ENCODE results near the gene SCYGR3. TPM values are rescaled to one million over a fixed set of nuclear protein-coding genes. Genes with fewer than 3 reads are reported as not detected.

Gene SCYGR3
- total RNA-seq (2014; rRNA removed; shearing (Covaris generic)), result not detected in 2 replicates

GRCh38 chr2:227614740-227615139, at the start of gene SCYGR3:
Gene SCYGR3 (minus strand): TSS chr2:227614840. CDS start chr2:227614840, 0 bp downstream.
- no peak for DNase-seq (ENCODE audit: low read depth)

DNA sequence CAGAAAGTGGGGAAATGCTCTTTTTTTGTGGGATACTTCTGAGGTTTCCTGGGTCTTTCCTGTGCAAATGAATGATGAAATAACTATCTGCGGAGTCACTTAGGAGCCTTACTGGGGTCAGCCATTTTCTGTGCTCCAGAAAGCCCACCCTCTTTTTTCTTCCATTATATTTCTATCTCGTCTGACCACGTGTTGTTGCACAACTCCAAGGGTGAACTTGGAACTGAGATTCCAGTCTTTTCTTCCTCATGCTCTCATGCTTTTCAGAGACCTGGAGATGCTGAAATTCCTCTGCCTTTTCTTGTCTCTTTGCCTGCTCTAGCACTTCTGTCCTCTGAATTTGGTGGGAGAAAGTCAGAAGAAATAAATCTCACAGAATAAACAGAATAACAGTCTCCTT, 47.2 kb upstream of the SCYGR3 start:
- no peak for DNase-seq (ENCODE audit: low read depth)

DNA sequence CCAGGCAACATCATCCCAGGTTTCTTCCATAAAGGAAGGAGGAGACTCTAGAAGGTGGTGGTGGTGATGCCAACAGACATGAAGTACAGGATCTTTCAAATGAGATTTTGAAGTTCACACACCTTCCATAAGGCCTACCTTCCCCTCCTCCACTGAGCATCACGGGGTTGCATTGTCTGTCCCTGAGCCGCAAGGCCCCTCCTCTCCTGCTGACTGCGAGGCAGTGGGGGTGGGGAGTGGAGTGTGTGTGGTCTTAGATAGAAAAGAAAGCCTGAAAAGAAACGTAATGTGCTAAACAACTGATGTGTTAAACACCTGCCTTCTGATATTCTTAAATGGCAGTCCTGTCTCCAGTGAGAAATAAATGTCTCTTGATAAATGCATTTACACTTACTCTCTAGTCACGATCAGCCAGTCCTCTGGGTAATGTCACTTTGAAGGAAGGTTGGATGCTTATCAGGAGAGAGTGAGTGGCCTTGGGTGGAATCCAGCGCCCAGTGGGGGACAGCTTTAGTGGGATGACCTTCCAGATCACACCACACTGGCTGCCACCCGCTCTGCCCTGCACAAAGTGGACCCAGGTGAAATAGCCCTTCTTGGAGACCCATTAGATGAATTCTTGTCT, 46.5 kb upstream of the SCYGR3 start:
- no peak for DNase-seq (ENCODE audit: low read depth)

DNA sequence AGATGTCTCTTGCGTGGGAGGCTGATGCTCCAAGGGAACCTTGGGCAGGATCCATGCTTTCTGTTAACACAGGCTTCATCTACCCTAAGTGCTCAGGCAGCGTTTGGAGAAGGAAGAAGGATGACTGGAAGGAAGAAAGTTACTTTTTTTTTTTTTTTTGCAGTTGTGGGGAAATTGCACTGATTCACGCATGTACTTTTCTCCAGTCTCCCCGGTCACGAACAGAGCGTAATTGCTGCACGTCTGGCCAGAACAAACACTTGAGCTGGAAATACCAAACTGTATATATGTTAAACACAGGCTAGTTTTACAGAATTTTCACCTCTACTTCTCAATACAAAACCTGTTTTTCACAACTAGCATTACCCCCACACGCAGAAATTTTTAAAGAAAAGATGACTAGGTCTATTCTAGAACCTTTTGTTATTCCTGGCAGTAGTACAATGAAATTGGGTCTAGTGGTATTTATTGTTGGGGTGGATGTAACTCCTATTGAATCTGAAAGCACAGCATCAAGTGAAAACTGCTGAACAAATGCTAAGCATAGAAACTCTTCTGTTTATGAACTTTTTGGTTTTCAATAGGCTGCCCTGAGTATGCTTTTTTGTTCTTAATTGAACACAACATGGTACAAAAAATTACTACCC, 42.7 kb upstream of the SCYGR3 start:
- DNase-seq (ENCODE audit: low read depth), result peak; percentile 16

GRCh38 chr2:227655454-227655853, 40.8 kb upstream of the SCYGR3 start:
- DNase-seq (ENCODE audit: low read depth), result peak; percentile 72

- DNase-seq (ENCODE audit: low read depth), result no peak
Measured at GRCh38 chr2:227654426-227654825, 39.8 kb upstream of the SCYGR3 start.

- DNase-seq (ENCODE audit: low read depth), result no peak
Measured at GRCh38 chr2:227653419-227653818, 38.8 kb upstream of the SCYGR3 start.

DNA sequence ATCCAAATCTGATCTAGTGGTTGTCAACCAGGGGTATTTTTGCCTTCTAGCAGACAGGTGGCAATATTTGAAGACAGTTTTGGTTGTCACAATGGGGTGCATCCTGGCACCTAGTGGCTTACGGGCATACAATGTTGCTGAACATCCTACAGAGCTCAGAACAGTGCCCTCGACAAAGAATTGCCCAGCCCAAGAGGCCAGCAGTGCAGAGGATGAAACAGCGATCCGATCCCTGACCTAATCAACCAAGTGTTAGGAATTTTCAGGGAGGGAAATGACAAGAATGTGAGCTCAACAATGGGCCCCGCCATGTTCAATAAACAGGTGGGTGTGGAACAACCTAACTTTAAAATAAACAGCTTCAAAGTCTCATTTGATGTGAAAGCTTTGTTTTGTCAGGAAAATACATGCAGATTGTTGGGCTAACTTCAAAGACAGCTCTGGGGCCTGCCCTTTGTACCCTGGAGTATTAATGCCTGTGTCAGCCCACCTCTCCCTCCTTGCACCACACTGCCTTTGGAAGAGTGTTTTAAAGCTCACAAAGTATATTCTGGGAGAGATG, 29.4 kb upstream of the SCYGR3 start:
- DNase-seq (ENCODE audit: low read depth), result no peak

DNA sequence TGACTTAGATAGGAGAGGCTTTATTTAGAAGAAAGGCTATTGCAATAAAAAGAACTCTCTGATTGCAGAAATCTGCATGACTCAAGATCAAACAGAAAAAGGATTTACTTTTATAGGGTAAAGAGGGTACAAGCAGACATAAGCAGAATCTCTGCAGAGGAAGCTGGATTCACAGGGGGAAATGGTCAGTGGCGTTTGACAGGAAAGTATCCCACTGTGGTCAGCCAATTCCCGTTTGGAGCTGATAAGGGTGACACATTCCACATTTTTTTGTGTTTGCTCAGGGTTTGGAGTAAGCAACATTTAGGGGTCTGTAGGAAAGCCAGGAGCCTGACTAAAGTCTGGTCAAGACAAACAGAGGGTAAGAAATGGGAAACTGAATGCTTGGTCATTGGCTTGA, 28.0 kb upstream of the SCYGR3 start:
- no peak for DNase-seq (ENCODE audit: low read depth)

- no peak for DNase-seq (ENCODE audit: low read depth)
Measured at GRCh38 chr2:227634201-227634600, 19.6 kb upstream of the SCYGR3 start.

DNA sequence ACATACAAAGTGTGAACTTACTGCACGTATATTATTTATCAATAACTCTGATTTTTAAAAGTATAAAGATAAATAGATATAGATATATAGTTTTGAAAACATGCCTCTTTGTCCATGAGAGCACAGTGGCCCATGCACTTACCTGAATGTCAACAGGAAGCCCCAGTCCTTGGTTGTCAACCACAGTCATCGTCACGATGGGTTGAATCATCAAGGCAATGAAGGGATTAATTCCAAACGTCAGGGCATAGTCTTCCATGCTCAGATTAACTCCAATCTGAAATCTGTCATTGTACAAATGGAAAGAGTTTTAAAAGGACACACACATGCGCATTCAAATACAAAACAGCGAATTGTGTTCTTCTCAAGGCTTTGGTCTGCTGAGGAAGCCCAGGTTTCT, 18.2 kb upstream of the SCYGR3 start:
- DNase-seq (ENCODE audit: low read depth), result peak; percentile 13

GRCh38 chr2:227630322-227630721, 15.7 kb upstream of the SCYGR3 start:
- no peak for DNase-seq (ENCODE audit: low read depth)

GRCh38 chr2:227629435-227629834, 14.8 kb upstream of the SCYGR3 start:
- DNase-seq (ENCODE audit: low read depth), result no peak

GRCh38 chr2:227627769-227628168, 13.1 kb upstream of the SCYGR3 start:
- no peak for DNase-seq (ENCODE audit: low read depth)

GRCh38 chr2:227626580-227627151, 12.0 kb upstream of the SCYGR3 start:
- no peak for DNase-seq (ENCODE audit: low read depth)

GRCh38 chr2:227625420-227625819, 10.8 kb upstream of the SCYGR3 start:
- no peak for DNase-seq (ENCODE audit: low read depth)

DNA sequence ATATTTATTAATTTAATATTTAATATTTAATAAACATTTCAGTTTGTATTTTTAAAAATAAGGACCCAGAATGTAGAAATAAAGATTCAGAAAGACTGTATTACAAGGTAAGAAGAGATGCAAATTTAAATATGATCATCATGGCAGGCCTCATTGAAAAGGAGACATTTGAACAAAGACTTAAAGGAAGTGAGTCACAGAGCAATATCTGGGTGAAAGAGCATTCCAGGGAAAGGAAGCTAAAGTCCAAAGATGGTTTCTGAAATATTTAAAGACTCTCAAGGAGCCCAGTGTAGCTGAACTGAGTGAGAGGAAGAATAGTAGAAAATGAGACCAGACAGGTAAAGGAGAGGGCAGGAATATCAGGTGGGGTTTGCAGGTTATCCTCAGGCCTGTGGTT, 8.6 kb upstream of the SCYGR3 start:
- DNase-seq (ENCODE audit: low read depth), result peak; percentile 40

DNA sequence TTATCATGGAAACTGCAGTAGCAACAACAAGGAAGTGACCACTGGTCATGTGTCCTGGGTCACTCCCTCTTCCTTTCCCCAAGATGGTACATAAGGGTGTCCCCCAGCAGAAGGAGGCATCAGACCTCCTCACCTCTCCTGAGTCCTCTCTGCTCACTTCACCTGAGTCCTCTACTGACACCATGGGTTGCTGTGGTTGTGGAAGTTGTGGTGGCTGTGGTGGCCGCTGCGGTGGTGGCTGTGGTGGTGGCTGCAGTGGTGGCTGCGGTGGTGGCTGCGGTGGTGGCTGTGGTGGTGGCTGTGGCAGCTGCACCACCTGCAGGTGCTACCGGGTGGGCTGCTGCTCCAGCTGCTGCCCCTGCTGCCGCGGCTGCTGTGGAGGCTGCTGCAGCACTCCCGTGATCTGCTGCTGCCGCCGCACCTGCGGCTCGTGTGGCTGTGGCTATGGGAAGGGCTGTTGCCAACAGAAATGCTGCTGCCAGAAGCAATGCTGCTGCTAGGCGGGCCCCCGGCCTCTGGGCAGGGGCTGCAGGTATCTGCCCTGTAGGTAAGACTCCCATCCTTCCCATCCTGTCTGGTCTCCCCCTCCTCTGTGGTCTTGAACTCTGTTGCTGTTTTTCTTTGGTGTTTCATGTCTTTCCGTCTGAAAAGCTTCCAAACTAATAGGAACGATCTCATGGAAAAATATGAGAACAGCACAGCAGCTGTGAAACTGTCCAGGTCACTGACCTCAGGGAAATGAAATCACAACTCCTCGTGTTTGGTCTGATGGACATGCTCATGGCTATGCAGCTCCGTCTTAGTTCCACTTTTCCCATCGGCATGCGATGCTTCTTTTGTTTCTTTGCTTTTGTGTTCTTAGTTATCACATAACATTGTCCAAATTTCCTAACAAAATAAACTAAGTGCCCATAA, 2.9 kb upstream of the SCYGR3 start, which contains the start of gene SCYGR4:
Gene SCYGR4, plus strand, starts transcription at position 183 of the 915 bp plus-strand sequence. Its CDS starts 0 bp downstream, at position 183.
- DNase-seq (ENCODE audit: low read depth), result no peak

- no peak for DNase-seq (ENCODE audit: low read depth)
Measured at GRCh38 chr2:227616631-227617030, 2.0 kb upstream of the SCYGR3 start.

DNA sequence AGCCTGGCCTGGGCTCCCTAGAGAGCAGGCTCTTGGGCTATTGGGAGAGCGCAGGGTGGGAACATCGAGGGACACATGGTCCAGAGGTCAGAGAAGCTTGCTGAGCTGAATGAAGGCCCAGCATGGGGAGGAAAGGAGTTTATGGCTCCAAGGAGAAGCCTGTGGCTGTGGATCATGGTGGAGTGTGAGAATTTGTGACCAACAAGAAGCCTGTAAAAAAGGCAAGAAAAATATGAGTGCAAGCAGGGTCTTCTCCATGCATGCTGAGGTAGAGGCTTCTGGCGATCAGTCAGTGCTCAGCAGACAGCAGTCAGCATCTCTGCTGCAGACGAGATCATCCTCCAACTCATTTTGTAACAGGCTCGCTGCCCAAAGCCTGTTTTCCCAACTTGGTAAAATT, 1.3 kb upstream of the SCYGR3 start:
- DNase-seq (ENCODE audit: low read depth), result no peak

- no peak for DNase-seq (ENCODE audit: low read depth)
Measured at GRCh38 chr2:227615181-227615580, 541 bp upstream of the SCYGR3 start.

GRCh38 chr2:227614246-227614645, 394 bp downstream of the SCYGR3 start:
- DNase-seq (ENCODE audit: low read depth), result no peak
